GM19397 (cell line): ENCODE results near the gene SNCB.

Experiments
- ATAC-seq: cut with Tn5 transposase; IDR thresholded peaks from one replicate; pipeline ENCODE4 v1.9.1; 2021; ENCODE audit warnings: mild to moderate bottlenecking, moderate library complexity; ENCODE audit not compliant: unreplicated experiment

SNCB gene

DNA sequence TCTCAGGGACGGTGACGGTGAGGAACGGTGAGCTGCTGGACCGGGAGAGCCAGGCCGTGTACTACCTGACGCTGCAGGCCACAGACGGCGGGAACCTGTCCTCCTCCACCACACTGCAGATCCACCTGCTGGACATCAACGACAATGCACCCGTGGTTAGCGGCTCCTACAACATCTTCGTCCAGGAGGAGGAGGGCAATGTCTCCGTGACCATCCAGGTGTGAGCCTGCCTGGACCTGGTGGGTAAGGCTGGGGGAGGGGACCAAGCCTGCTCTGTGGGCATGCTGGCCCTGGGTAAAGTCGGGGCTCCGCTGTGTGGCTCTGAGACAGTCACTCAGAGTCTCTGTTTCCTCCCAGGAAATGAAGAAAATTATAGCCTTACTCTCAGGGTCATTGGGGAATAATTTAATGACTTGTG is 51.9 kb downstream of the SNCB start:
- no peak for ATAC-seq

- ATAC-seq, result no peak
Observed at GRCh38 chr5:176577312-176578176, 52.8 kb downstream of the SNCB start.

GRCh38 chr5:176575488-176576422 is 54.6 kb downstream of the SNCB start:
- ATAC-seq, result no peak

- no peak for ATAC-seq
Observed at GRCh38 chr5:176575066-176575465, 55.3 kb downstream of the SNCB start.

DNA sequence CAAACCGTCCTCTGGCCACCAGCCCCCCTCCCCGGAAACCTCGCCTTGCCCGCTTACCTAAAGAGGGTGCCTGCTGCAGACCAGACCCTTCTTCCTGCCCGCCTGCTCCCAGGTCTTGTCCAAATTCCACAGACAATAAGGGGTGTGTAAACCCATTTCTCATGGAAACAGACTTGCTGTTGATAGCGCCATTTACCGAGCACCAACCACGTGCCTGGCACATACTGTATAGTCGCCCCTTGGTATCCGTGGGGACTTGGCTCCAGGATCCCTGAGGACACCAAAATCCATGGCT is 56.1 kb downstream of the SNCB start:
- ATAC-seq, result no peak

- ATAC-seq, result no peak
Observed at GRCh38 chr5:176573564-176574296, 56.6 kb downstream of the SNCB start.
